ENCODE data around the gene VPS16.

GRCh38 chr20:2872459-2873009 lies 32.0 kb downstream of the VPS16 start:
- TF ChIP-seq POLR2AphosphoS5 (IDR thresholded peaks at IDR 0.05; ENCODE audit: insufficient read depth in 1 of 2, low read depth in 1 of 2) (no peak), CTCF (IDR thresholded peaks at IDR 0.05) (no peak), POLR2A (IDR thresholded peaks at IDR 0.05) (no peak)
